ENCODE data around the gene NEURL1B. TPM values are rescaled to one million over a fixed set of nuclear protein-coding genes. Genes with fewer than 3 reads are reported as not detected.
"Not testable (repeated sequence)": the region's sequence is repeated elsewhere in the genome, so short reads cannot be mapped to it uniquely, and the experiment has no call there.

The NEURL1B gene
- total RNA-seq, 2 experiments from 2014 or later = 3.0 to 3.1 TPM

GRCh38 chr5:172644266-172644665 is 3.2 kb downstream of the NEURL1B start:
- no peaks in the 10 kb centered on the region for H3K9me3 Mint-ChIP-seq
- POLR2A ChIA-PET = no interaction called here
- ATAC-seq (ENCODE audit: low read depth) (no peak), DNase-seq (no peak)
- peaks cover 39% of the 10 kb centered on the region for H3K27me3 Mint-ChIP-seq
- peaks cover 7% of the 10 kb centered on the region for H3K4me1 Mint-ChIP-seq
- H3K27ac Mint-ChIP-seq = no peak overlapping the region
- H3K36me3 Mint-ChIP-seq = peaks cover 1% of the 10 kb centered on the region
- H3K4me3 Mint-ChIP-seq = no peak overlapping the region

- POLR2A ChIA-PET = no interaction called here
Observed at GRCh38 chr5:172644711-172645110, 3.6 kb downstream of the NEURL1B start.

GRCh38 chr5:172645271-172646055 is 4.4 kb downstream of the NEURL1B start:
- Mint-ChIP-seq H3K4me1 (peaks cover 4% of the 10 kb centered on the region), H3K9me3 (no peaks in the 10 kb centered on the region), H3K27me3 (peaks cover 30% of the 10 kb centered on the region), H3K27ac (no peak overlapping the region), H3K4me3 (no peak overlapping the region), H3K36me3 (peaks cover under 1% of the 10 kb centered on the region)
- POLR2A ChIA-PET = no interaction called here
- DNase-seq (no peak), ATAC-seq (ENCODE audit: low read depth) (no peak)

More at GRCh38 chr5:172644711-172645110, 3.6 kb downstream of the NEURL1B start:
- no peak for DNase-seq
- H3K27ac Mint-ChIP-seq = no peak overlapping the region
- H3K4me1 Mint-ChIP-seq = peaks cover 7% of the 10 kb centered on the region
- peaks cover 38% of the 10 kb centered on the region for H3K27me3 Mint-ChIP-seq
- no peaks in the 10 kb centered on the region for H3K9me3 Mint-ChIP-seq
- ATAC-seq (ENCODE audit: low read depth) = no peak
- no peak overlapping the region for H3K4me3 Mint-ChIP-seq
- H3K36me3 Mint-ChIP-seq = peaks cover 1% of the 10 kb centered on the region

- Mint-ChIP-seq H3K27ac (no peak overlapping the region), H3K9me3 (no peaks in the 10 kb centered on the region), H3K27me3 (peaks cover 29% of the 10 kb centered on the region), H3K4me1 (peaks cover 1% of the 10 kb centered on the region), H3K36me3 (no peaks in the 10 kb centered on the region), H3K4me3 (no peak overlapping the region)
- POLR2A ChIA-PET = no interaction called here
- no peak for DNase-seq
- no peak for ATAC-seq (ENCODE audit: low read depth)
Observed at GRCh38 chr5:172646716-172647285, 5.7 kb downstream of the NEURL1B start.

- ATAC-seq (ENCODE audit: low read depth) = no peak
- no peaks in the 10 kb centered on the region for H3K4me1 Mint-ChIP-seq
- DNase-seq = no peak
- H3K36me3 Mint-ChIP-seq = no peaks in the 10 kb centered on the region
- POLR2A ChIA-PET = no interaction called here
- no peak overlapping the region for H3K27ac Mint-ChIP-seq
- H3K9me3 Mint-ChIP-seq = no peaks in the 10 kb centered on the region
- H3K27me3 Mint-ChIP-seq = peaks cover 22% of the 10 kb centered on the region
- H3K4me3 Mint-ChIP-seq = no peak overlapping the region
Observed at GRCh38 chr5:172647352-172648012, 6.4 kb downstream of the NEURL1B start.

GRCh38 chr5:172648013-172648381 is 6.9 kb downstream of the NEURL1B start:
- no peaks in the 10 kb centered on the region for H3K9me3 Mint-ChIP-seq
- no peaks in the 10 kb centered on the region for H3K4me1 Mint-ChIP-seq
- DNase-seq = no peak
- peaks cover 18% of the 10 kb centered on the region for H3K27me3 Mint-ChIP-seq
- no peak for ATAC-seq (ENCODE audit: low read depth)
- POLR2A ChIA-PET = no interaction called here
- no peaks in the 10 kb centered on the region for H3K36me3 Mint-ChIP-seq
- no peak overlapping the region for H3K4me3 Mint-ChIP-seq
- no peak overlapping the region for H3K27ac Mint-ChIP-seq

GRCh38 chr5:172648755-172649154 is 7.7 kb downstream of the NEURL1B start:
- Mint-ChIP-seq H3K27ac (no peak overlapping the region), H3K4me3 (no peak overlapping the region), H3K27me3 (peaks cover 10% of the 10 kb centered on the region), H3K4me1 (no peaks in the 10 kb centered on the region), H3K36me3 (no peaks in the 10 kb centered on the region), H3K9me3 (no peaks in the 10 kb centered on the region)
- POLR2A ChIA-PET = no interaction called here
- DNase-seq = no peak
- no peak for ATAC-seq (ENCODE audit: low read depth)

- H3K4me1 Mint-ChIP-seq; H3K27ac Mint-ChIP-seq; H3K36me3 Mint-ChIP-seq; H3K27me3 Mint-ChIP-seq; H3K4me3 Mint-ChIP-seq; ATAC-seq (ENCODE audit: low read depth); POLR2A ChIA-PET; H3K9me3 Mint-ChIP-seq; DNase-seq: not testable (repeated sequence)
Observed at GRCh38 chr5:172656496-172656895, 15.4 kb downstream of the NEURL1B start.

- H3K27ac Mint-ChIP-seq; H3K4me1 Mint-ChIP-seq; H3K4me3 Mint-ChIP-seq; POLR2A ChIA-PET; H3K36me3 Mint-ChIP-seq; ATAC-seq (ENCODE audit: low read depth); DNase-seq; H3K9me3 Mint-ChIP-seq; H3K27me3 Mint-ChIP-seq: not testable (repeated sequence)
Observed at GRCh38 chr5:172657524-172658233, 16.6 kb downstream of the NEURL1B start.

GRCh38 chr5:172658391-172658790 is 17.3 kb downstream of the NEURL1B start:
- peaks cover 2% of the 10 kb centered on the region for H3K9me3 Mint-ChIP-seq
- H3K36me3 Mint-ChIP-seq = no peaks in the 10 kb centered on the region
- POLR2A ChIA-PET = no interaction called here
- H3K27me3 Mint-ChIP-seq = peaks cover 2% of the 10 kb centered on the region
- no peak overlapping the region for H3K27ac Mint-ChIP-seq
- no peak overlapping the region for H3K4me3 Mint-ChIP-seq
- no peak for DNase-seq
- ATAC-seq (ENCODE audit: low read depth) = no peak
- no peaks in the 10 kb centered on the region for H3K4me1 Mint-ChIP-seq

GRCh38 chr5:172658961-172659501 is 18.0 kb downstream of the NEURL1B start:
- ATAC-seq (ENCODE audit: low read depth) (no peak), DNase-seq (no peak)
- Mint-ChIP-seq H3K36me3 (no peaks in the 10 kb centered on the region), H3K27ac (no peak overlapping the region), H3K4me3 (no peak overlapping the region), H3K27me3 (peaks cover 2% of the 10 kb centered on the region), H3K4me1 (no peaks in the 10 kb centered on the region), H3K9me3 (peaks cover 2% of the 10 kb centered on the region)
- POLR2A ChIA-PET = no interaction called here

GRCh38 chr5:172659570-172659908 is 18.5 kb downstream of the NEURL1B start:
- no peak overlapping the region for H3K4me3 Mint-ChIP-seq
- H3K36me3 Mint-ChIP-seq = no peaks in the 10 kb centered on the region
- POLR2A ChIA-PET = no interaction called here
- ATAC-seq (ENCODE audit: low read depth) (no peak), DNase-seq (no peak)
- no peaks in the 10 kb centered on the region for H3K4me1 Mint-ChIP-seq
- peaks cover 2% of the 10 kb centered on the region for H3K27me3 Mint-ChIP-seq
- H3K9me3 Mint-ChIP-seq = peaks cover 2% of the 10 kb centered on the region
- no peak overlapping the region for H3K27ac Mint-ChIP-seq

- POLR2A ChIA-PET = no interaction called here
- Mint-ChIP-seq H3K4me1 (no peaks in the 10 kb centered on the region), H3K9me3 (peaks cover 2% of the 10 kb centered on the region), H3K27me3 (peaks cover 2% of the 10 kb centered on the region), H3K4me3 (no peak overlapping the region), H3K27ac (no peak overlapping the region), H3K36me3 (no peaks in the 10 kb centered on the region)
- ATAC-seq (ENCODE audit: low read depth) (no peak), DNase-seq (no peak)
Observed at GRCh38 chr5:172659909-172660628, 19.0 kb downstream of the NEURL1B start.
